Stimulated activated CD4-positive, alpha-beta T cell treated with anti-CD3 and anti-CD28 coated beads, Interleukin-12 subunit alpha, Interleukin-12 subunit beta, amount 100 ng/mL, for 48 hours (primary cell): Measurements from ENCODE around the gene LMAN2.

Experiments used
- DNase-seq, 3 donors: peaks; one replicate each; pipeline ENCODE4 v3.0.0-alpha.2; 2020; ENCODE audit warnings: low read depth in 2 of 3, low spot score in 1 of 3

LMAN2 gene

GRCh38 chr5:177290816-177291596 is 60.5 kb downstream of the LMAN2 start:
- no peak for DNase-seq

DNA sequence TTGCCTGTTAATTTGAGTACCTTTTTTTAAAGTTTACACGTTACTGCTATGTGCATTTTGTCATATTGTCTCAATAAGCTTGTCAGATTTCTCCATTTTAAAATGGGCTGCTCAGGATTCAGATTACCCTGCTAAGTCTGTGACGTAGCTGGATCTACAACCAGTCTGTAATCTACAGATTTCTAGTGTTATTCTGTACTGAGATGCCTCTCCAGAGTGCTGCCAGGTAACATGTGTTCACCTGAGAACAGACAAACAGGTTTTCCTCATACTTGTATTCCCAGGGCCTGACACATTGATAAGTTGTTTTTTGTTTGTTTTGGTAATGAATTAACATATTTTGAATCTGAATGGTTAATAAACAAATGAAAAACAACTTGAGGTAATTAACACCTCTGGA is 63.3 kb downstream of the LMAN2 start:
- DNase-seq, result no peak
